HG03045 (cell line): ENCODE measurements around the gene HSD17B12.

ENCODE experiments used
- ATAC-seq: cut with Tn5 transposase; IDR thresholded peaks from one replicate; pipeline ENCODE4 v1.9.1; 2021; ENCODE audit warnings: mild to moderate bottlenecking, moderate library complexity; ENCODE audit not compliant: unreplicated experiment

The HSD17B12 gene

GRCh38 chr11:43687120-43687791 lies 6.7 kb downstream of the HSD17B12 start:
- ATAC-seq = no peak

DNA sequence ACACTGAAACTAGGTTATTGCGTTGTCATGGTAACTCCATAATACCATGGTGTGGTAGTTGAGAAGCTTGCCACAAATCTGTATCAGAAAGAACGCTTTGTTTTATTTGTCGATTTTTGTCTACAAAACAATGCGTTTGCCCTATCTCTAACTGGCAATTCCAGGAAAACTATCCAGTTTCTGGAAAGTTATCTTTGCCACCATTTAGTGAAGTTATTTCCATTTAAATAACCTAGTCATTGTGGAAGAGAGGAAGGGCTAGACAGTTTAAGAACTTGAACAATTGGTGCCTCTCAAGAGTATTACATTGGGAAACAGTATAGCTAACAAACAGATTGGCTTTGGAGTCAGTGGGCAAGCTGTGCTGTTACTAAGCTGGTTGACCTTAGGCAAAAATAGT lies 7.9 kb downstream of the HSD17B12 start:
- no peak for ATAC-seq

- no peak for ATAC-seq
These were observed 8.6 kb downstream of the HSD17B12 start for GRCh38 chr11:43689167-43689566.

DNA sequence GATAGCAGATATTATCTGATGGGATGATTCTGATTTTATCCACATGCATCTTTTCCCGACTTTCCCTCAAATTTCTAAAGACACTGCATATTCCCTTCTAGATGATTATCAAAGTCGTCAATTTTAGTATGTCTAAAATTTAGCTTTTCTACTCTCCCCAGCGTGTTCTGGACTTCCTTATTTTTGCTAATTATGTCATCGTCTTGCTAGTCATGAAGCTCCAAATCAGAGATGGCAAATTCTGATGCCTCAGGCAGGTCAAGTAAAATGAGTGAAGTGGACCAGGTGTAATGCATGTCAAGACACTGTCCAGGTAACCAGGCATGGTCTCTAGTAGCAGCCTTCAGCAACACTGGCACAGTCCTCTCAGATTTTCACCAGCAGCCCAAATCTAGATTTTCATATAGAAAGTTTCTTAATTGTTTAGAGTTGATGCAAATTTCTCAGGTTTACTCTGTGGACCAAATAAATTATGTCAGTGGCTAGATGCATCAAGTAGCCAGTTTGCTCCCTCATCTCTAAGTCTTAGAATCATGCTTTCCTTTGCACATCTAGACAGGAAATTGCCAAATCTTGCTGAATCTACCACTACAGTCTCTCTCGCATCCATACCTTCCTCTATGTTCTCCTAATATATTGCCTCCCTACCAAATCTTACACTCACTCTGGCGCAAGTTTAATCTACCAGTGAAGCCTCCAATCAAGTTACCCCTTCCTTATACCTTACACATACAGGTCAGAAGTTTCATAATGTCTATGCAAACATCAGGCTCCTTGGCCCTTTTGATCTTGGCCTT lies 10.6 kb downstream of the HSD17B12 start:
- ATAC-seq = no peak

DNA sequence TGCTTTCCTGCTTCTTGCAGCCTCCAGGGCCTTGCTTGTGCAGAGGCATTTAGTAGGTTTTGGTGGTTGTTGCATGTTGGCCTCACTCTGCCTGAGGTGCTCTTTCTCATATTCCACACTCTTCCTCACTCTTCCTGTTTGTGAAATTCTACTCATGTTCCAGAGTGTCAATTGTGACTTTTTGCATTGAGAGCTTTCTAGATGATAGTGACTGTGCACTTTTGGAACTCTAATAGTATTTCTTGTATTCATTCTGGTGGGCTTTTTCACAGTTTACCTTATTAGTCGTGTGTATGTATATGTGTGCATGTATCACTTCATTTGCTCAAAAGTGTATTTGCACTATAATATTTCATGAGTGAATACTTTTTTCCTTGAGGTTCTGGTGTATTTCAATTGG lies 11.3 kb downstream of the HSD17B12 start:
- no peak for ATAC-seq

- no peak for ATAC-seq
These were observed 12.5 kb downstream of the HSD17B12 start for GRCh38 chr11:43693069-43693468.

- ATAC-seq = no peak
These were observed 13.2 kb downstream of the HSD17B12 start for GRCh38 chr11:43693731-43694130.

DNA sequence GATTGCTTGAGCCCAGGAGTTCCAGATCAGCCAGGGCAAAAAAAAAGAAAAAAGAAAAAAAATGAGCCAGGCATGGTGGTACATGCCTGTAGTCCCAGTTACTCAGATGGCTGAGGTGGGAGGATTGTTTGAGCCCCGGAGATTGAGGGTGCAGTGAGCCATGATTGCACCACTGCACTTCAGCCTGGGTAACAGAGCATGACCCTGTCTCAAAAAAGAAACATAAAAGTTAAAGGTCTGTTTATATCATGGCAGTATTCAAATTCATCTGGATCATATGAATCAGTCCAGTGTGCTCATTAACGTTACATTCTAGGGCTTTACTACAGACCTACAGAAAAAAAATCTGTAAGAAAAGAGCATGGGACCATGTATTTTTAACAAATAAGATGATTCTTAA lies 13.9 kb downstream of the HSD17B12 start:
- no peak for ATAC-seq

- no peak for ATAC-seq
These were observed 17.1 kb downstream of the HSD17B12 start for GRCh38 chr11:43697679-43698078.

DNA sequence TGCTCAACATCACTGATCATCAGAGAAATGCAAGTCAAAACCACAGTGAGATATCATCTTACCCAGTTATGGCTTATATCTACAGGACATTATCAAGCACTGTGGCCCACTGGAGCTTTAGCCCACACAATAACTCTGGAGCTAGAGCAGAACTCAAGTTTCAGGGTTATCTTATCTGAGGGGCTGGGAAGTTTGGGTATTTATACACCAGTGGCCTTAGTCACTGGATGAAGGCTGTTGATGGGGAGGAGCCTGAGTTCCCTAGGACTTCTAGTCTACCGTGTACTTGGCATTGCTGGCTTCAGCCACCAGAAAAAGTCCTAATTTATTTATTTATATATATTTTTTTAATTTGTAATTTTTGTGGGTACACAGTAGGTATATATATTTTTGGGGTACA lies 19.3 kb downstream of the HSD17B12 start:
- ATAC-seq = no peak

GRCh38 chr11:43706631-43707030 lies 26.1 kb downstream of the HSD17B12 start:
- no peak for ATAC-seq

- ATAC-seq = no peak
These were observed 28.2 kb downstream of the HSD17B12 start for GRCh38 chr11:43708776-43709175.

DNA sequence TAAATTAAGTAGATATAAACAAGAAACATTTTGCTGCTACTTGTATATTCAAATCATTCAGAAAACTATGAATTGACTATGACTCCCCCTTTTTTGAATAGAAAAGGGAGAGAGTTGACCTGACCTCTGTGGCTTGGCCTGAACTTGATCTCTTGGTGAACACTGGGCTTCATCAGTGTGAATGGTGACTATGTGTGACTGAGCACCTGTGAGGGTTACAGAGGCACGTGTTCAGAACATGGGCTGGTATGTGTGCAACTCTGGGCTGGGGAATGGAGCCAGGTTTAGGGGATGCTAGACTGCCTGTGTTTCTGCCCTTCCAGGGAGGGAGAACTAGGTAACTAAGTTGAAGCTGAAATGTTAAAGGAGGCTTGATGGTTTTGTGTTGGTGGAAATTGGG lies 29.2 kb downstream of the HSD17B12 start:
- ATAC-seq = no peak

- no peak for ATAC-seq
These were observed 32.1 kb downstream of the HSD17B12 start for GRCh38 chr11:43712676-43713075.

DNA sequence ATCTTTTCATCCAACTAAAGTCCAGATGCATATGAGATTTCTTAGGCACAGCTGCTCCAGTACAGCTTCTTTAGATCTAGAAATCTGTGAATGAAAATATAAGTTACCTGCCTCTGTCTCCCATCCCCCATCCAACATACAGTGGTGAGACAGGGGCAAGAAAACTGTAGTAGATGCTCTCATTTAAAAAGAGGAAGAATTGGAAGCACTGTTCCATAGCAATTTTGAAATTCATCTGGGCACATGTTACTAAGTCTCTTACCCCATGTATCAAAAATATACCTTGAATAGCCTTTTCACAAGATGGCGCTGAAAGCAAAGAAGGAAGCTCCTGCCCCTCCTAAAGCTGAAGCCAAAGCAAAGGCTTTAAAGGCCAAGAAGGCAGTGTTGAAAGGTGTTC lies 37.8 kb downstream of the HSD17B12 start:
- ATAC-seq = no peak

DNA sequence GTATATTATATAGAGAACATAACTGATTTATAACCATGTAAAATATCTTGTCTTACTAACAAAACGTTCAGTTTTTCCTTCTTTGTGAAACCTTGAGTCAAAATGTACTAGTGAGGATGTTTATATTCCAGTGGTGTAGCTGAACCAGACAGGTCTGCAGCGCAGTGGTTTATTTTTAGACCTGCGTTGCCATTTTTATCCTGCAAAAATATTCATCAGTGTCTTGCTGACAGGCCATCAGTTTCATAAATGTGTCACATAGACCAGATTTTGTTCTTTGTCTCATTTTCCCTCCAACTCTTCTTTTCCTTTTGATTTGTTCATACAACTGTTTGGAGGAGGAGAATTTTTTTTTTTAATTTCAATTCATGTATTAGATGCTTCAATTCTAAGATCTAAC lies 43.1 kb downstream of the HSD17B12 start:
- no peak for ATAC-seq

DNA sequence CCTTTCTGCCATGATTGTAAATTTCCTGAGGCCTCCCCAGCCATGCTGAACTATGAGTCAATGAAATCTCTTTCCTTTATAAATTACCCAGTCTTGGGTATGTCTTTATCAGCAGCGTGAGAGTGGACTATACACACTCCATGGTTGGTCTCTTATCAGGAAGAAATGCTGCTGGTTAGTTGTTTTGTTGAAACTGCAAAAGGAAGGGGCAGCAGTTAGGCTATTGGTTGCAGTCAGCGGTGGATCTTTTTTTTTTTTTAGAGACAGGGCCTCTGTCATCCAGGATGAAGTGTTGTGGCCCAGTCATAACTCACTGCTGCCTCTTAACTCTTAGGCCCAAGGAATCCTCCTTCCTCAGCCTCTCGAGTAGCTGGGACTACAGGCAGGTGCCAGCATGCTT lies 51.7 kb downstream of the HSD17B12 start:
- no peak for ATAC-seq

DNA sequence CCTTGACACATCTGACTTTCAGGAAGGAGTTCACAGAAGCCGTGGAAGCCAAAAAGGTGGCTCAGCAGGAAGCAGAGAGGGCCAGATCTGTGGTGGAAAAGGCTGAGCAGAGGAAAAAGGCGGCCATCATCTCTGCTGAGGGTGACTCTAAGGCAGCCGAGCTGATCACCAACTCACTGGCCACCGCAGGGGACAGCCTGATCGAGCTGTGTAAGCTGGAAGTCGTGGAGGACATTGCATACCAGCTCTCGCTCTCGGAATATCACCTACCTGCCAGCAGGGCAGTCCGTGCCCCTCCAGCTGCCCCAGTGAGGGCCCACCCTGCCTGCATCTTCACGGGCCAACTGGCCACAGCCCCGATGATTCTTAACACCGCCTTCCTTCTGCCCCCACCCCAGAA lies 53.7 kb downstream of the HSD17B12 start:
- ATAC-seq = no peak

GRCh38 chr11:43735115-43735514 lies 54.6 kb downstream of the HSD17B12 start:
- ATAC-seq = no peak

- ATAC-seq = no peak
These were observed 55.4 kb downstream of the HSD17B12 start for GRCh38 chr11:43735961-43736360.

GRCh38 chr11:43736502-43737200 lies 56.1 kb downstream of the HSD17B12 start:
- no peak for ATAC-seq

DNA sequence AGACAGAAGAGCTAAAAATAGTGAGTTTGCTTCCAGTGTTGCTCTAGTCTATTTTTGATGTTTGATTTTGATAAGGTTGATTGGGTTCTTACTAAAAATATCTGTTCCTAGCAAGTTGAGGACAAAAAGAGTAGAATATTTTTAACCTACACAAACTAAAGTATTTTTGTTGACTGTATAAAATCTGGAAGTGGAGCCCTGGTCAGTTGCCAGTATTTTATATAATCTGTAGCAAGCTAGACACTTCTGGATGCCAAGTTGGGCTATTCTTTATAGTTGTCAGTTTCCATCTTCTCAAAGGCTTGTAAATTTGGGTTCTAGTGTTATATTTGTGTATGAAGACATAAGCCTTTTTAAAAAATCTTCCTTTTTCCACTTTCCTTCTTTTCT lies 56.7 kb downstream of the HSD17B12 start:
- ATAC-seq = no peak
